ENCODE data around the gene CASZ1.

CASZ1 gene

GRCh38 chr1:10724948-10725847 is 71.2 kb downstream of the CASZ1 start:
- H3K27me3 ChIP-seq (ENCODE audit: control insufficient read depth, insufficient read depth, low read length) = no peaks in the 10 kb centered on the region
- no CpG with 5 or more reads among the region's 21 CpGs for WGBS (ENCODE audit: insufficient coverage, insufficient read length)
- no peaks in the 10 kb centered on the region for H3K9me3 ChIP-seq (ENCODE audit: control insufficient read depth, insufficient read depth, low read length)
- no peaks in the 10 kb centered on the region for H3K36me3 ChIP-seq (ENCODE audit: control insufficient read depth, insufficient read depth, low read length)
- no peak overlapping the region for H3K27ac ChIP-seq (ENCODE audit: low read length)
- peaks cover 7% of the 10 kb centered on the region for H3K4me1 ChIP-seq (ENCODE audit: control insufficient read depth, insufficient read depth, low read length)
- no peak overlapping the region for H3K4me3 ChIP-seq (ENCODE audit: low read length)
- no peak for DNase-seq (ENCODE audit: low read depth, low spot score)

DNA sequence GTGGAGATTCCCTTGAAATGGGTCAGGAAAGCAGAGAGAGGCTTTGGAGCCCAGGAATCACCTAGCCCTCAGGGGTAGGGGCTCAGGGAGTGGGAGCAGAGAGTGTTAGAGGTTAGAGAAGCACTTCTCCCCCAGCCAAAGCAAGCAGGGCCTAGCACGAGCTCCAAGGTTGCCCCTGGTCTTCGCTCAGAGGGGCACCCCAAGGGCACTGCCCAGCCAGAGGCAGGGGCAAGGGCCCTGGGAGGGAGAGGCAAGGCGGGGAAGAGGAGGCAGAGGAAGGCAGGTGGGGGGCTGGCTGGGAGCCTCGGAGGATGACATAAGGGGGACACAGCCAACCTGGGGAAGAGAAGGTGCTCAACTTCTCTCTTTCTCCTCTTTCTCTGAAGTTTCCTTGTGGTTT is 71.9 kb downstream of the CASZ1 start:
- Histone ChIP-seq H3K4me3 (ENCODE audit: low read length) (no peak overlapping the region), H3K27ac (ENCODE audit: low read length) (no peak overlapping the region), H3K9me3 (ENCODE audit: control insufficient read depth, insufficient read depth, low read length) (no peaks in the 10 kb centered on the region), H3K27me3 (ENCODE audit: control insufficient read depth, insufficient read depth, low read length) (no peaks in the 10 kb centered on the region), H3K4me1 (ENCODE audit: control insufficient read depth, insufficient read depth, low read length) (peaks cover 7% of the 10 kb centered on the region), H3K36me3 (ENCODE audit: control insufficient read depth, insufficient read depth, low read length) (no peaks in the 10 kb centered on the region)
- DNase-seq (ENCODE audit: low read depth, low spot score) = no peak
- no CpG with 5 or more reads among the region's 4 CpGs for WGBS (ENCODE audit: insufficient coverage, insufficient read length)

GRCh38 chr1:10724052-10724494 is 72.4 kb downstream of the CASZ1 start:
- Histone ChIP-seq H3K27ac (ENCODE audit: low read length) (no peak overlapping the region), H3K4me3 (ENCODE audit: low read length) (no peak overlapping the region)
- DNase-seq (ENCODE audit: low read depth, low spot score) = no peak

GRCh38 chr1:10723317-10723716 is 73.1 kb downstream of the CASZ1 start:
- no peak for DNase-seq (ENCODE audit: low read depth, low spot score)
- Histone ChIP-seq H3K9me3 (ENCODE audit: control insufficient read depth, insufficient read depth, low read length) (no peaks in the 10 kb centered on the region), H3K36me3 (ENCODE audit: control insufficient read depth, insufficient read depth, low read length) (no peaks in the 10 kb centered on the region), H3K4me1 (ENCODE audit: control insufficient read depth, insufficient read depth, low read length) (peaks cover 5% of the 10 kb centered on the region), H3K27ac (ENCODE audit: low read length) (no peak overlapping the region), H3K27me3 (ENCODE audit: control insufficient read depth, insufficient read depth, low read length) (no peaks in the 10 kb centered on the region), H3K4me3 (ENCODE audit: low read length) (no peak overlapping the region)
- no CpG with 5 or more reads among the region's 4 CpGs for WGBS (ENCODE audit: insufficient coverage, insufficient read length)

More at GRCh38 chr1:10724052-10724494, 72.4 kb downstream of the CASZ1 start:
- no CpG with 5 or more reads among the region's 12 CpGs for WGBS (ENCODE audit: insufficient coverage, insufficient read length)
- Histone ChIP-seq H3K36me3 (ENCODE audit: control insufficient read depth, insufficient read depth, low read length) (no peaks in the 10 kb centered on the region), H3K4me1 (ENCODE audit: control insufficient read depth, insufficient read depth, low read length) (peaks cover 5% of the 10 kb centered on the region), H3K27me3 (ENCODE audit: control insufficient read depth, insufficient read depth, low read length) (no peaks in the 10 kb centered on the region), H3K9me3 (ENCODE audit: control insufficient read depth, insufficient read depth, low read length) (no peaks in the 10 kb centered on the region)

- Histone ChIP-seq H3K36me3 (ENCODE audit: control insufficient read depth, insufficient read depth, low read length) (no peaks in the 10 kb centered on the region), H3K9me3 (ENCODE audit: control insufficient read depth, insufficient read depth, low read length) (no peaks in the 10 kb centered on the region), H3K27me3 (ENCODE audit: control insufficient read depth, insufficient read depth, low read length) (no peaks in the 10 kb centered on the region), H3K27ac (ENCODE audit: low read length) (no peak overlapping the region), H3K4me1 (ENCODE audit: control insufficient read depth, insufficient read depth, low read length) (peaks cover 5% of the 10 kb centered on the region), H3K4me3 (ENCODE audit: low read length) (no peak overlapping the region)
- no peak for DNase-seq (ENCODE audit: low read depth, low spot score)
- WGBS (ENCODE audit: insufficient coverage, insufficient read length) = no CpG with 5 or more reads among the region's 16 CpGs
Measured at GRCh38 chr1:10722803-10723202, 73.6 kb downstream of the CASZ1 start.

GRCh38 chr1:10721381-10722321 is 74.8 kb downstream of the CASZ1 start:
- Histone ChIP-seq H3K36me3 (ENCODE audit: control insufficient read depth, insufficient read depth, low read length) (no peaks in the 10 kb centered on the region), H3K27me3 (ENCODE audit: control insufficient read depth, insufficient read depth, low read length) (no peaks in the 10 kb centered on the region), H3K9me3 (ENCODE audit: control insufficient read depth, insufficient read depth, low read length) (no peaks in the 10 kb centered on the region), H3K27ac (ENCODE audit: low read length) (no peak overlapping the region), H3K4me1 (ENCODE audit: control insufficient read depth, insufficient read depth, low read length) (peaks cover 6% of the 10 kb centered on the region), H3K4me3 (ENCODE audit: low read length) (no peak overlapping the region)
- no CpG with 5 or more reads among the region's 26 CpGs for WGBS (ENCODE audit: insufficient coverage, insufficient read length)
- no peak for DNase-seq (ENCODE audit: low read depth, low spot score)

DNA sequence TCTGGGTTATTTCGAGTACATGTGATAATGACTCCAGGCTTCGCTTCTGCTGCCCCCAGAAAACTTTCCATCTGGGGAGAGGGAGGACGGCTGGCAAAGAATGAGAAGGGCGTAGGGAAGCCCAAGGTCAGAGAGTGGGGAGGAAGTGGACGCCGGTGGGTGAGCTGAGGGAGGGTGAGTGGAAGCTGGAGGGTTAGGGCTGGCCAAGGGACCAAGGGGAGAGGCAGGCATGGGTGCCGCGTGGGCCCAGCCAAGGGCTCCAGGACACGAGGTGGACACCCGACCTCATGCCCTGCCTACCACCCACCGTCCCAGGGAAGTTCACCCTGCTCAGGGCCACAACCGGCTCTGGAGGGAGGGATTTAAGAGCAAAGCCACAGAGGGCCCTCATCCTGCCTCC is 75.8 kb downstream of the CASZ1 start:
- DNase-seq (ENCODE audit: low read depth, low spot score) = no peak
- Histone ChIP-seq H3K36me3 (ENCODE audit: control insufficient read depth, insufficient read depth, low read length) (no peaks in the 10 kb centered on the region), H3K27ac (ENCODE audit: low read length) (no peak overlapping the region), H3K27me3 (ENCODE audit: control insufficient read depth, insufficient read depth, low read length) (no peaks in the 10 kb centered on the region), H3K4me3 (ENCODE audit: low read length) (no peak overlapping the region; the same call in 1 of the 2 replicates), H3K9me3 (ENCODE audit: control insufficient read depth, insufficient read depth, low read length) (no peaks in the 10 kb centered on the region), H3K4me1 (ENCODE audit: control insufficient read depth, insufficient read depth, low read length) (peaks cover 6% of the 10 kb centered on the region)
- no CpG with 5 or more reads among the region's 12 CpGs for WGBS (ENCODE audit: insufficient coverage, insufficient read length)

GRCh38 chr1:10718083-10718415 is 78.4 kb downstream of the CASZ1 start:
- WGBS (ENCODE audit: insufficient coverage, insufficient read length) = no CpG with 5 or more reads among the region's 9 CpGs
- Histone ChIP-seq H3K27me3 (ENCODE audit: control insufficient read depth, insufficient read depth, low read length) (no peaks in the 10 kb centered on the region), H3K9me3 (ENCODE audit: control insufficient read depth, insufficient read depth, low read length) (no peaks in the 10 kb centered on the region), H3K4me1 (ENCODE audit: control insufficient read depth, insufficient read depth, low read length) (peaks cover 11% of the 10 kb centered on the region), H3K36me3 (ENCODE audit: control insufficient read depth, insufficient read depth, low read length) (no peaks in the 10 kb centered on the region), H3K4me3 (ENCODE audit: low read length) (no peak overlapping the region), H3K27ac (ENCODE audit: low read length) (no peak overlapping the region)
- no peak for DNase-seq (ENCODE audit: low read depth, low spot score)

DNA sequence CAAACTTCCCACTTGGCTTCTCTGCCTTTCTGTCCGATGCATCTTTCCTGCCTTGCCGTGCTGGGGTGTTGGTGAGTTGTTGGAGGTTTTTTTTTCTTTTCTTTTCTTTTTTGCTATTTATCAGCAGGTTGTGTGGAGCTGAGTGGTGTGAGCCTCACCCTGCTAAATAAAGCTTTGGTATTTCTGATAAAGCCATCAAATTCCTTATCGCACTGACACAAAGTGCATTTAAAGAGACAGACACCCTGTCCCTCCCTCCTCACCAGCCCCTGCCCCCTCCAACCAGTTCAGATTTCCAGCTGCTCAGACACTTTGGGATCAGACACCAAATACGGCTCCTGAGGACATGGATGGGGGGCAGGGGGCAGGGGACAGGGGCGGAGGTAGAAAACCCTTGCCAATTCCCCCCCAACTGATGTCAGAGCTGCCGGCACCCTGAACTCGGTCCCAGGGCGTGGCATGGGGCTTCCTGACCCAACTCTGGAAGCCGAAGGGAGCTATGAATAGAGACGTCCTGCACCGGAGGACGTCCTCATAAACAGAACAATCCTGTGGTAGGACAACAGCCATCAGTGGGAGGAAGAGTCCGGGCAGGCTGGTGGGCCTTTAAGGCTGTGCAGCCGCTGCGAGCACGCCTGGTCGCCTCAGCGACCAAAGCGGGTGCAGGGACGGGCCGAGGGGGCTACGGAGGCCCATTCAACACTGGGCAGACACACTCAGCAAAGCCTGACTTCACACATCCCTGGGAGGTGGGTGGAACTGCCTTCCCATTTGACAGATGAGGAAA is 79.0 kb downstream of the CASZ1 start:
- Histone ChIP-seq H3K27me3 (ENCODE audit: control insufficient read depth, insufficient read depth, low read length) (no peaks in the 10 kb centered on the region), H3K4me1 (ENCODE audit: control insufficient read depth, insufficient read depth, low read length) (peaks cover 11% of the 10 kb centered on the region), H3K4me3 (ENCODE audit: low read length) (no peak overlapping the region), H3K27ac (ENCODE audit: low read length) (no peak overlapping the region), H3K36me3 (ENCODE audit: control insufficient read depth, insufficient read depth, low read length) (no peaks in the 10 kb centered on the region), H3K9me3 (ENCODE audit: control insufficient read depth, insufficient read depth, low read length) (no peaks in the 10 kb centered on the region)
- DNase-seq (ENCODE audit: low read depth, low spot score) = no peak
- no CpG with 5 or more reads among the region's 22 CpGs for WGBS (ENCODE audit: insufficient coverage, insufficient read length)

- Histone ChIP-seq H3K4me1 (ENCODE audit: control insufficient read depth, insufficient read depth, low read length) (peaks cover 11% of the 10 kb centered on the region), H3K4me3 (ENCODE audit: low read length) (no peak overlapping the region)
- WGBS (ENCODE audit: insufficient coverage, insufficient read length) = no CpG with 5 or more reads among the region's 10 CpGs
Measured at GRCh38 chr1:10716840-10717239, 79.6 kb downstream of the CASZ1 start.

More at GRCh38 chr1:10716840-10717239, 79.6 kb downstream of the CASZ1 start:
- no peaks in the 10 kb centered on the region for H3K9me3 ChIP-seq (ENCODE audit: control insufficient read depth, insufficient read depth, low read length)
- no peak overlapping the region for H3K27ac ChIP-seq (ENCODE audit: low read length)
- no peak for DNase-seq (ENCODE audit: low read depth, low spot score)
- no peaks in the 10 kb centered on the region for H3K27me3 ChIP-seq (ENCODE audit: control insufficient read depth, insufficient read depth, low read length)
- H3K36me3 ChIP-seq (ENCODE audit: control insufficient read depth, insufficient read depth, low read length) = no peaks in the 10 kb centered on the region

Data from iPS DF 6.9 (cell line).